HepG2 (cell line): ENCODE data around the gene TMEM95. TPM values are rescaled to one million over a fixed set of nuclear protein-coding genes. Genes with fewer than 3 reads are reported as not detected.

Experiments
- ATF7-NPFF ChIP-seq: sonication (generic); formaldehyde crosslinking; IDR thresholded peaks from 2 replicates; pipeline ENCODE4 v1.8.1; 2023; ENCODE audit warnings: mild to moderate bottlenecking, low read depth, missing genetic modification reagents, moderate library complexity
- KDM1A ChIP-seq: IDR thresholded peaks from 2 replicates; pipeline ENCODE4 v1.6.1; 2016; ENCODE audit warnings: missing compliant biosample characterization
- NAIF1 ChIP-seq: sonication (generic); formaldehyde crosslinking; IDR thresholded peaks from 2 replicates; pipeline ENCODE4 v1.5.0; 2020; ENCODE audit warnings: mild to moderate bottlenecking, missing genetic modification reagents, borderline replicate concordance
- PITX1 ChIP-seq: sonication (generic); formaldehyde crosslinking; IDR thresholded peaks from 2 replicates; pipeline ENCODE4 v1.5.1; 2020; ENCODE audit warnings: mild to moderate bottlenecking, missing genetic modification reagents
- RARA ChIP-seq: IDR thresholded peaks from 2 replicates; pipeline ENCODE4 v1.6.1; 2016; ENCODE audit warnings: missing genetic modification reagents, missing compliant biosample characterization
- ZNF382 ChIP-seq: sonication (generic); formaldehyde crosslinking; IDR thresholded peaks from 2 replicates; pipeline ENCODE4 v1.5.0; 2020; ENCODE audit warnings: missing genetic modification reagents, mild to moderate bottlenecking, borderline replicate concordance
- polyA plus RNA-seq, 8 experiments: library from polyadenylated mRNA; depleted of rRNA in 3 of 8; stranded (reverse) in 7 of 8; unstranded in 1 of 8; fragments of >200 nt; fragmentation: Illumina TruSeq in 4 of 8; extraction: Trizol in 4 of 8; gene quantifications; 2 replicates each; pipeline versions ENCODE4 v1.2.1 to v1.2.3, GENCODE V29; 2011 to 2016; ENCODE audit warnings: low read depth in 4 of 8, missing spikeins in 1 of 8, mixed read lengths in 1 of 8; ENCODE audit not compliant: insufficient read depth in 1 of 8
- total RNA-seq, 5 experiments: library from RNA; depleted of rRNA; stranded (reverse); fragments of >200 nt; fragmentation: Illumina TruSeq; extraction: Trizol; gene quantifications; 2 replicates each; pipeline ENCODE4 v1.2.3, GENCODE V29; 2016; ENCODE audit warnings: low read depth in 1 of 5
- TF ChIP-seq, protein P1 (sequence below): sonication (generic); formaldehyde crosslinking; conservative IDR thresholded peaks from 2 replicates; pipeline ENCODE4 v1.4.0; 2020; ENCODE audit warnings: mild to moderate bottlenecking, missing genetic modification reagents, moderate library complexity
- TF ChIP-seq, protein P2 (sequence below): sonication (generic); formaldehyde crosslinking; IDR thresholded peaks from 2 replicates; pipeline ENCODE4 v1.4.0; 2020; ENCODE audit warnings: mild to moderate bottlenecking, missing genetic modification reagents, borderline replicate concordance
- TF ChIP-seq, protein P3 (sequence below): sonication (generic); formaldehyde crosslinking; IDR thresholded peaks from 2 replicates; pipeline ENCODE4 v1.9.0; 2022; ENCODE audit warnings: low read depth, missing genetic modification reagents
- TF ChIP-seq, protein P4 (sequence below): sonication (generic); formaldehyde crosslinking; IDR thresholded peaks from 2 replicates; pipeline ENCODE4 v1.8.1; 2023; ENCODE audit warnings: mild to moderate bottlenecking, missing genetic modification reagents
- TF ChIP-seq, protein P5 (sequence below): sonication (generic); formaldehyde crosslinking; IDR thresholded peaks from 2 replicates; pipeline ENCODE4 v1.5.0; 2020; ENCODE audit warnings: mild to moderate bottlenecking, missing genetic modification reagents

Gene TMEM95
- total and polyA plus RNA-seq, 2 of the 13 experiments (the other 11 are each of a cell fraction or from before 2014, with no cell fraction given): not detected

DNA sequence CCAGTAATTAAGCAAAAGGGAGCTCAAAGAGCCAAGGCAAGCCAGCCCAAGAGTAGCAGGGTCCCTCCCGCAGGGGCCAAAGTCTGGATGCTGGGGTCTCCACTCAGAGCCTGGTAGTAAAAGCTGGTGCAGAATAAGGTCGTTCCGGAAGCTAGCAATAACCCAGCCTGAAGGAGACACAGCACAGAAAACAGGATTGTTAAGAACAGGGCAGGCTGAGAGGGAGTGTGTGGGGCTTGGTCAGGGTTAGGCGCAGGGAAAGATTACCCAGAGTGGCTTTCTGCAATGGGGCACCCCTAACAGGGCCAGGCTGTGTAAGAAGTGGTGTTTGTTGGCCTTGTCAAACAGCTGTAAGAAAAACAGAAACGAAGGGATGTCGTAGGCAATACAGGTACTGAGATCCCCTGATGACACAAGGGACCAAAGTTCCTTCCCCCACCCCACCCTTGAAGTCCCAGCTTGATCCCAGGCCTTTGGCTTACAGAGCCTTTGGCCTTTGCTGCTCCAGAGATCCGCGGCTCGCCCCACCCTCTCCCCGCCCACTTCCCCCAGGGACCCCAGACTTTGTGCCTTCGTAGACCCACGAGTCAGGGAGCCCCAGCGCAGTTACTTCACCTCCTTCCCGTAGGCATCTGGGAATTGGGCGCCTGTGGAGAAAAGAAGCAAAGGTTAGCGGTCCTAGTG, 48.2 kb downstream of the TMEM95 start (continued):
- TF ChIP-seq, protein P1, sequence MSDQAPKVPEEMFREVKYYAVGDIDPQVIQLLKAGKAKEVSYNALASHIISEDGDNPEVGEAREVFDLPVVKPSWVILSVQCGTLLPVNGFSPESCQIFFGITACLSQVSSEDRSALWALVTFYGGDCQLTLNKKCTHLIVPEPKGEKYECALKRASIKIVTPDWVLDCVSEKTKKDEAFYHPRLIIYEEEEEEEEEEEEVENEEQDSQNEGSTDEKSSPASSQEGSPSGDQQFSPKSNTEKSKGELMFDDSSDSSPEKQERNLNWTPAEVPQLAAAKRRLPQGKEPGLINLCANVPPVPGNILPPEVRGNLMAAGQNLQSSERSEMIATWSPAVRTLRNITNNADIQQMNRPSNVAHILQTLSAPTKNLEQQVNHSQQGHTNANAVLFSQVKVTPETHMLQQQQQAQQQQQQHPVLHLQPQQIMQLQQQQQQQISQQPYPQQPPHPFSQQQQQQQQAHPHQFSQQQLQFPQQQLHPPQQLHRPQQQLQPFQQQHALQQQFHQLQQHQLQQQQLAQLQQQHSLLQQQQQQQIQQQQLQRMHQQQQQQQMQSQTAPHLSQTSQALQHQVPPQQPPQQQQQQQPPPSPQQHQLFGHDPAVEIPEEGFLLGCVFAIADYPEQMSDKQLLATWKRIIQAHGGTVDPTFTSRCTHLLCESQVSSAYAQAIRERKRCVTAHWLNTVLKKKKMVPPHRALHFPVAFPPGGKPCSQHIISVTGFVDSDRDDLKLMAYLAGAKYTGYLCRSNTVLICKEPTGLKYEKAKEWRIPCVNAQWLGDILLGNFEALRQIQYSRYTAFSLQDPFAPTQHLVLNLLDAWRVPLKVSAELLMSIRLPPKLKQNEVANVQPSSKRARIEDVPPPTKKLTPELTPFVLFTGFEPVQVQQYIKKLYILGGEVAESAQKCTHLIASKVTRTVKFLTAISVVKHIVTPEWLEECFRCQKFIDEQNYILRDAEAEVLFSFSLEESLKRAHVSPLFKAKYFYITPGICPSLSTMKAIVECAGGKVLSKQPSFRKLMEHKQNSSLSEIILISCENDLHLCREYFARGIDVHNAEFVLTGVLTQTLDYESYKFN: peak; percentile 71
- TF ChIP-seq, protein P2, sequence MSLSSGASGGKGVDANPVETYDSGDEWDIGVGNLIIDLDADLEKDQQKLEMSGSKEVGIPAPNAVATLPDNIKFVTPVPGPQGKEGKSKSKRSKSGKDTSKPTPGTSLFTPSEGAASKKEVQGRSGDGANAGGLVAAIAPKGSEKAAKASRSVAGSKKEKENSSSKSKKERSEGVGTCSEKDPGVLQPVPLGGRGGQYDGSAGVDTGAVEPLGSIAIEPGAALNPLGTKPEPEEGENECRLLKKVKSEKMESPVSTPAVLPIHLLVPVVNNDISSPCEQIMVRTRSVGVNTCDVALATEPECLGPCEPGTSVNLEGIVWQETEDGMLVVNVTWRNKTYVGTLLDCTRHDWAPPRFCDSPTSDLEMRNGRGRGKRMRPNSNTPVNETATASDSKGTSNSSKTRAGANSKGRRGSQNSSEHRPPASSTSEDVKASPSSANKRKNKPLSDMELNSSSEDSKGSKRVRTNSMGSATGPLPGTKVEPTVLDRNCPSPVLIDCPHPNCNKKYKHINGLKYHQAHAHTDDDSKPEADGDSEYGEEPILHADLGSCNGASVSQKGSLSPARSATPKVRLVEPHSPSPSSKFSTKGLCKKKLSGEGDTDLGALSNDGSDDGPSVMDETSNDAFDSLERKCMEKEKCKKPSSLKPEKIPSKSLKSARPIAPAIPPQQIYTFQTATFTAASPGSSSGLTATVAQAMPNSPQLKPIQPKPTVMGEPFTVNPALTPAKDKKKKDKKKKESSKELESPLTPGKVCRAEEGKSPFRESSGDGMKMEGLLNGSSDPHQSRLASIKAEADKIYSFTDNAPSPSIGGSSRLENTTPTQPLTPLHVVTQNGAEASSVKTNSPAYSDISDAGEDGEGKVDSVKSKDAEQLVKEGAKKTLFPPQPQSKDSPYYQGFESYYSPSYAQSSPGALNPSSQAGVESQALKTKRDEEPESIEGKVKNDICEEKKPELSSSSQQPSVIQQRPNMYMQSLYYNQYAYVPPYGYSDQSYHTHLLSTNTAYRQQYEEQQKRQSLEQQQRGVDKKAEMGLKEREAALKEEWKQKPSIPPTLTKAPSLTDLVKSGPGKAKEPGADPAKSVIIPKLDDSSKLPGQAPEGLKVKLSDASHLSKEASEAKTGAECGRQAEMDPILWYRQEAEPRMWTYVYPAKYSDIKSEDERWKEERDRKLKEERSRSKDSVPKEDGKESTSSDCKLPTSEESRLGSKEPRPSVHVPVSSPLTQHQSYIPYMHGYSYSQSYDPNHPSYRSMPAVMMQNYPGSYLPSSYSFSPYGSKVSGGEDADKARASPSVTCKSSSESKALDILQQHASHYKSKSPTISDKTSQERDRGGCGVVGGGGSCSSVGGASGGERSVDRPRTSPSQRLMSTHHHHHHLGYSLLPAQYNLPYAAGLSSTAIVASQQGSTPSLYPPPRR: peak; percentile 3; the same call in 1 of the 2 replicates
- TF ChIP-seq NAIF1 (CRISPR knock-in tag) (no peak), PITX1 (peak; percentile 74), ZNF382 (CRISPR knock-in tag) (no peak), RARA (CRISPR knock-in tag) (peak; percentile 31; the same call in 1 of the 2 replicates), KDM1A (CRISPR knock-in tag) (no peak), ATF7-NPFF (CRISPR knock-in tag) (no peak)
- TF ChIP-seq, protein P3, sequence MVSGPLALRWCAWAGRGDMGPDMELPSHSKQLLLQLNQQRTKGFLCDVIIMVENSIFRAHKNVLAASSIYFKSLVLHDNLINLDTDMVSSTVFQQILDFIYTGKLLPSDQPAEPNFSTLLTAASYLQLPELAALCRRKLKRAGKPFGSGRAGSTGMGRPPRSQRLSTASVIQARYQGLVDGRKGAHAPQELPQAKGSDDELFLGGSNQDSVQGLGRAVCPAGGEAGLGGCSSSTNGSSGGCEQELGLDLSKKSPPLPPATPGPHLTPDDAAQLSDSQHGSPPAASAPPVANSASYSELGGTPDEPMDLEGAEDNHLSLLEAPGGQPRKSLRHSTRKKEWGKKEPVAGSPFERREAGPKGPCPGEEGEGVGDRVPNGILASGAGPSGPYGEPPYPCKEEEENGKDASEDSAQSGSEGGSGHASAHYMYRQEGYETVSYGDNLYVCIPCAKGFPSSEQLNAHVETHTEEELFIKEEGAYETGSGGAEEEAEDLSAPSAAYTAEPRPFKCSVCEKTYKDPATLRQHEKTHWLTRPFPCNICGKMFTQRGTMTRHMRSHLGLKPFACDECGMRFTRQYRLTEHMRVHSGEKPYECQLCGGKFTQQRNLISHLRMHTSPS: no peak
- TF ChIP-seq, protein P4, sequence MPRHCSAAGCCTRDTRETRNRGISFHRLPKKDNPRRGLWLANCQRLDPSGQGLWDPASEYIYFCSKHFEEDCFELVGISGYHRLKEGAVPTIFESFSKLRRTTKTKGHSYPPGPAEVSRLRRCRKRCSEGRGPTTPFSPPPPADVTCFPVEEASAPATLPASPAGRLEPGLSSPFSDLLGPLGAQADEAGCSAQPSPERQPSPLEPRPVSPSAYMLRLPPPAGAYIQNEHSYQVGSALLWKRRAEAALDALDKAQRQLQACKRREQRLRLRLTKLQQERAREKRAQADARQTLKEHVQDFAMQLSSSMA: 0 out of 2 replicates have a peak, but pooled peaks have one; percentile 25
- TF ChIP-seq, protein P5, sequence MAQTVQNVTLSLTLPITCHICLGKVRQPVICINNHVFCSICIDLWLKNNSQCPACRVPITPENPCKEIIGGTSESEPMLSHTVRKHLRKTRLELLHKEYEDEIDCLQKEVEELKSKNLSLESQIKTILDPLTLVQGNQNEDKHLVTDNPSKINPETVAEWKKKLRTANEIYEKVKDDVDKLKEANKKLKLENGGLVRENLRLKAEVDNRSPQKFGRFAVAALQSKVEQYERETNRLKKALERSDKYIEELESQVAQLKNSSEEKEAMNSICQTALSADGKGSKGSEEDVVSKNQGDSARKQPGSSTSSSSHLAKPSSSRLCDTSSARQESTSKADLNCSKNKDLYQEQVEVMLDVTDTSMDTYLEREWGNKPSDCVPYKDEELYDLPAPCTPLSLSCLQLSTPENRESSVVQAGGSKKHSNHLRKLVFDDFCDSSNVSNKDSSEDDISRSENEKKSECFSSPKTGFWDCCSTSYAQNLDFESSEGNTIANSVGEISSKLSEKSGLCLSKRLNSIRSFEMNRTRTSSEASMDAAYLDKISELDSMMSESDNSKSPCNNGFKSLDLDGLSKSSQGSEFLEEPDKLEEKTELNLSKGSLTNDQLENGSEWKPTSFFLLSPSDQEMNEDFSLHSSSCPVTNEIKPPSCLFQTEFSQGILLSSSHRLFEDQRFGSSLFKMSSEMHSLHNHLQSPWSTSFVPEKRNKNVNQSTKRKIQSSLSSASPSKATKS: no peak
